GM10847 (cell line): ENCODE measurements around the gene TOX2.

Experiments
- POLR2A ChIP-seq: IDR thresholded peaks from 2 replicates; pipeline ENCODE4 v1.6.1; 2011; ENCODE audit not compliant: insufficient read length; ENCODE audit errors: extremely low read depth

TOX2 gene, protein sequence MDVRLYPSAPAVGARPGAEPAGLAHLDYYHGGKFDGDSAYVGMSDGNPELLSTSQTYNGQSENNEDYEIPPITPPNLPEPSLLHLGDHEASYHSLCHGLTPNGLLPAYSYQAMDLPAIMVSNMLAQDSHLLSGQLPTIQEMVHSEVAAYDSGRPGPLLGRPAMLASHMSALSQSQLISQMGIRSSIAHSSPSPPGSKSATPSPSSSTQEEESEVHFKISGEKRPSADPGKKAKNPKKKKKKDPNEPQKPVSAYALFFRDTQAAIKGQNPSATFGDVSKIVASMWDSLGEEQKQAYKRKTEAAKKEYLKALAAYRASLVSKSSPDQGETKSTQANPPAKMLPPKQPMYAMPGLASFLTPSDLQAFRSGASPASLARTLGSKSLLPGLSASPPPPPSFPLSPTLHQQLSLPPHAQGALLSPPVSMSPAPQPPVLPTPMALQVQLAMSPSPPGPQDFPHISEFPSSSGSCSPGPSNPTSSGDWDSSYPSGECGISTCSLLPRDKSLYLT

DNA sequence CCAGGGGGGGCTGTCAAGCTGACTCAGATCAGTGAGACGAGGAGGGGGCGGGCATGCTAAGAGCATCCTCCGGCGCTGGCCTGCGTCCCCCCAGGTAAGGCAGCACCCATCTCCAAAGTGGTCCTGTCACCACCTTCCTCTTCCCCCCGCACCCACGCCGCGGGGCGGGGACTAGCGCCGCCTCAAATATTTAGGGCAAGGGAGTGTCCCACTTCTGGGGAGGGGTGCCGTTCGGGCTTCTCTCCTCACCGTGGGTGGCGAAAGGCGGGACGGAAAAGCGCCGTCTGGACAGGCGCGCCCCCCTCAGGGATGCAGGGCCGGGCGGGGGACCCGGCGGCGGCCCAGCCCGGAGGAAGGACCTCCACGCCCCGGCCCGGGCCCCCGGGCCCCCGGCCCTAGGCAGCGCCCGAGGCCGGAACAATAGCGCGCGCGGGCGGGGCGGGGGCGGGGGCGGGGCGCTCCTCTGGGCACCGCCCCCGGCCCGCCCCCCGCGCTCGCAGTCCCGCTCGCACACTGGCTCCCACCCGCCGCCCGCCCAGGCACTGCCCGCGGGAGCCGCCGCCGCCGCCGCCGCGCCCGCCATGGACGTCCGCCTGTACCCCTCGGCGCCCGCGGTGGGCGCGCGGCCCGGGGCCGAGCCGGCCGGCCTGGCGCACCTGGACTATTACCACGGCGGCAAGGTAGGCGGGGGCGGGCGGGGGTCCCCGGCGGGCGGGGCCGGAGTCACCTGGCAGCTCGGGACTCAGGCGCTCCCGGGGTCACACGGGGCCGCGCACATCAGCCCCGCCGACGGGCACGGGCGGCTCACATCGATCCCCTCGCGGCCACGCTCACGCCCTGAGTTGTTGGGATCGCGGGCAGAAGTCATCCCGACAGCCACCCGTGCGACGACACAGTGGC is at the start of gene TOX2:
Gene TOX2 (plus strand): TSS at position 542 of the 900 bp plus-strand sequence. CDS start 40 bp downstream, at position 582.
- TF ChIP-seq POLR2A: peak; percentile 25

DNA sequence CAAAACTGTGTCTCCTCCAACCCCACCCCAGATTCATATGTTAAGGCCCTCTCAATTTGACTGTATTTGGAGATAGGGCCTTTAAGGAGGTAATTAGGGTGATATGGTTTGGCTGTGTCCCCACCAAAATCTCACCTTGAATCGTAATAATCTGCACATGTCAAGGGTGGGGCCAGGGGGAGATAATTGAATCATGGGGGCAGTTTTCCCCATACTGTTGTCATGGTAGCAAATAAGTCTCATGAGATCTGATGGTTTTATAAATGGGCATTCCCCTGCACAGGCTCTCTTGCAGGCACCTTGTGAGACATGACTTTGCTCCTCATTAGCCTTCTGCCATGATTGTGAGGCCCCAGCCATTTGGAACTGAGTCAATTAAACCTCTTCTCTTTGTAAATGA is 46.6 kb upstream of the TOX2 start:
- TF ChIP-seq POLR2A: no peak

DNA sequence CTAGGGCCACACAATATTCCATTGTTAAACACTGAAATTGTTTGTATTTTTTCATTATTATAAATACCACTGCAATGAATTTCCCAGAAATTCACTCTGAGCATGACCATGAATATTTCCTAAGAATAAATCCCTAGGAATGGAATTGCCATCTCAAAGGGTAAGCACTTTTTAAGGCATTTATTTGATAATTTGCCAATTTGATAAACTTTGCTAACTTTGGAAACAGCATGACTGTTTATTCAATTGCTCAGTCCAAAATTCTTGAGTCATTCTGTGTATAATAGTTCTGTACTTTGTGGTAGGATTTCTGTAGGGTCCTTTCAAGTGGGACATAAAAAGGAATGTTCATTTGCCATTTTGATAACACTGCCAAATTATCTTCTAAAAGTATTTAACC is 44.2 kb upstream of the TOX2 start:
- TF ChIP-seq POLR2A: no peak

DNA sequence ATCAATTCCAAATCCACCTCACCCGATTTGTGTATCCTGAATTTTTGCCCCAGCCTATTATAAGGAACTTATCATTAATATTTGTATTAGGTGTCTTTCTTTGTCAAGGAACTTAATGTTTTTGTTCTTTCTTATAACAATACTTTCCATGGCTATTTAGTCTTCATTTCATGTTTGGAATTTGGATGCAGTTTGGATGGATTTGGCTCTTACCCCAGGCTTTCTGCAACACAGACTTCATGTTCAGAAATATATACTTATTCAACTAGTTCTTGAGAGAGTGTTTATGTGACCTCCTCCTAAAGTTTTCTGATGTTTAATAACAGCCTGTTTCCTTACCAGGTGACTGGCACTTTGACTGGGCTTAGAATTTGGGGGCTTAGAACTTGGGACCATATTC is 35.9 kb upstream of the TOX2 start:
- TF ChIP-seq POLR2A: no peak

DNA sequence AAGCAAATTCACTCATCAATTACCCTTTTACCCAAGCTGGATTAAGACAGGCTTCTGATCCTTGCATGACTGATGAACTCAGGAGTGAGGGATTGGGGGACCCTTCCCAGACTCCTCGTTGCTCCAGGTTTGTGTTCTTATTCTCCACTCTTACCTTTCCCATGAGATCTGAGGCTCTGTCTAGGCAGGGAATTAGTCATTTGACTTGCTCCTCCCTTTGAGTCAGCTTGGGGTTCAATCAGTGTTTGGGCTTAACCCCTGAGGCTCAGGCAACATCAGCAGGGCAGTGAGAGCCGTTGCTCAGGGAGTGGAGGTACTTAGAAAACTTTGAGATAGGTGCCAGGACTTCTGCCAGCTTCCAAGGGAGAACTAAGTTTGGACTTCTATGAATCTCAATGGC is 20.7 kb upstream of the TOX2 start:
- TF ChIP-seq POLR2A: no peak

DNA sequence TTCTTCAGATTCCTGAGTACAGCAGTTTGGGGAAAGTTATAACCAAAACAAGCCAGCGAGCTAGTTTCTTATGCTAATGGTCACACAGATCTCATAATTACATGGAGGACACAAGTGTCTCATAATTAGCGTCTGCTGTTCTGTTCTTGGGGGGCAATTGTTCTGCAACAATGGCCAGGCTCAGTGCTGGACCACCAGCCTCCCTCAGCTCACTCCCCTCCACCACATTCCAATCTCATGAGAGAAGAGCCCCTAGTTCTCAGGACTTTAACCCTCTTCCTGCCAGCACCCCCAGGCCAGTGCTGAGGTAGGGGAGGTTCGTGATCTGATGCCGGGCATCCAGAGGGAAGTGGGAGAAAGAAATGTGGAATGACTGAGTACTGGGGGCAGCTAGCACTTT is 20.2 kb upstream of the TOX2 start:
- TF ChIP-seq POLR2A: no peak

DNA sequence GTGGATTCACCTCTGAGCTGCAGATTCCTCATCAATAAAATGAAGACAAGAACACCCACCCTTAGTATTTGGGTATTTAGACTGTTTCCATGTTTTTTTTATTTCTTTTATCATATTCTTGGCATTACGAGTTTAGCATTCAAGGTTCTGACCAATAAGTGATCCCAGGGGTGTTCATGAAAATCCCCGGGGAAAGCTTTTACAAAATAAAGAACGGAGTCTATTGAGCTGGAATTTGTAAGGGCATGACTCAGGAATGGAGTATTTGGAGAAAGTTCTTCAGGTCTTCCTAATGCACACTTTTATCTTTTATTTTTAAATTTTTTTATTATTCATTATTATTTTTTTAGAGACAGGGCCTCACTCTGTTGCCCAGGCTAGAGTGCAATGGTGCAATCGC is 19.4 kb upstream of the TOX2 start:
- TF ChIP-seq POLR2A: no peak

DNA sequence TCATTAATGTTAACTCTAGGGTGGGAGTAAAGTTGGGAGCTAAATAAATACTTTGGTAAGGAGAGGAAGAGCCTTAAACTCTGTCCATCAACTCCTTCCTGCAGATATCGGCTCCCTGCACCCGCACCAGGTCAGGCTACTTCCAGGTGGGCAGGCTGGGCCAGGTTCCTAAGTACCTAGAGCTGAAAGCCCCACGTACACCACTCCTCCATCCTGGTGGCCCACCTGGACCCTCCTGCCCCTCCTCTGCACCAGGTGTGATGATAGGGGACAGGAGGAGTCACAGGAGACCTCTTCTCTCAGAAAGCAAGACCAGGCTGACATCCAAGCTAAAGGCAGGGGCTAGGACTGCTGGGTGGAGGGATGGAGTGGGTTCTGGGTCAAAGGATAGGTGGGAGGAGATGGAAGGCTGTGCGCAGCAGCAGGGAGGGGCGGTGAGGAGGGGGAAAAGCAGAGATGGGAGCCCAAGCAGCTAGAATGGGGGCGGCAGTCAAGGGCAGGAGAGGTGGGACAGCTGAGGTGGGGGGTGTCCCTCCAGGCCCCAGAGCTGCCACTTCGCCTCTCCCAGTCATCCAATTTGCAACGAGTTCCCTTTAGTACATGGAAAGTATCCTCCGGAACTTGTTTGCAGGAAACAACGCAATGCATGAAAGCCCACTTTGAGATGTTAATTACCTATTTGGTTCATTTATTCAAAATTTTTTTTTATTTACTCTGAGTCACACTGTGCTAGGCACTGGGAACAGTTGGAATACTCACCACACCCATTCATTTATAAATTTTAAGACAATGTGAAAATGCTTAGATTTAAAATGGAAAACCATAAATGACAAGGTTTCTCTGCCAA is 15.2 kb upstream of the TOX2 start:
- TF ChIP-seq POLR2A: no peak

DNA sequence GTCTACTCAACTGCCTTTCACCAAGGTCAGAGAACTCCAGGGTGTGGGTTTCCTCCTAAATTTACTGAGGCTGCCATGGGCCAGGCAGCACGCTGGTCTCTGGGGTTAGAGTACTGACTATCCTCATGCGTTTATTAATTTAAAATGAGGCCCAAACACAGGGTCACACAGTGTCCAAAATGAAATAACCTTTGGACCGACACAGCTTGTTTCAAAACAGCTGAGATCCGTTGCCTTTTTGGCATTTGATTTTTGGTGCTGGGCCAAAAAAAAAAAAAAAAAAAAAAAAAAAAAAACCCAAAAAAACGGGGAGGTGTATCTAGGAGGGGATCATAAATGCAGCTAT is 14.6 kb upstream of the TOX2 start:
- TF ChIP-seq POLR2A: no peak

DNA sequence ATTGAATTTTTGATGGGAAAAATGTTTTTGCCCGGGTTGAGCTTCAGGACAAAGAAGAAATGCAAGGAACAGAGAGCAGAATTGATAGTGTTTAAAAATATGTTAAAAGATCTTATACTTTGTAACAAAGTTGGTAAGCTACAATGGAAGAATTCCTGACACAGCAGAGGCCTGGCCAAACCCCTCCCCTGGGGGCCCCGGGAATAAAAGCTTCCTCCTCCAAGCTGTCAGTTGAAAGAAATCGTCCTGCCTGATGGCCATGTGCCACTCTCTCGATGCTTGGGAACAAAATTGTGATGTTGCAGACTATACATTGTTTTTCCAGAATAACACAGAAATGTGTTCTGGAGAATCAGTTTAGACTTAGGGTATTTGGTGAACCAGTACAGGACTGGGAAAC is 14.2 kb upstream of the TOX2 start:
- TF ChIP-seq POLR2A: no peak

DNA sequence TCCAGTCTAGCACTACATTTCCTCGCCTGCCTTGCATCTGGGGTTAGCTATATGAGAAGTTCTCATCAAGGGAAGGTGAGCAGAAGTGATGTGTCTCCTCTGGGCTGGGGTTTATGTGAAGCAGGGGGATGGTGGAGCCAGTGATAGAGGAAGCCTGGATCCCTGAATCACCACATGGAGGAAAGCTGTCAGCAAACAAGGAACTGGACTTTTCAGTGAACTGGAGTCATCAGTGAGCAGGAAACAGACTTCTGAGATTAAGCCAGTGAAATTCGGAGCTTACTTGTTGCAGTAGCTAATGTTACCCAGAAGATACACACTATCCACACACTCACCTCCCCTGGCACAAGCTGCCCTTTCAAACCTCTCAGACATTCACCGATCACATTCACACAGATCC is 13.4 kb upstream of the TOX2 start:
- no peak for TF ChIP-seq POLR2A

DNA sequence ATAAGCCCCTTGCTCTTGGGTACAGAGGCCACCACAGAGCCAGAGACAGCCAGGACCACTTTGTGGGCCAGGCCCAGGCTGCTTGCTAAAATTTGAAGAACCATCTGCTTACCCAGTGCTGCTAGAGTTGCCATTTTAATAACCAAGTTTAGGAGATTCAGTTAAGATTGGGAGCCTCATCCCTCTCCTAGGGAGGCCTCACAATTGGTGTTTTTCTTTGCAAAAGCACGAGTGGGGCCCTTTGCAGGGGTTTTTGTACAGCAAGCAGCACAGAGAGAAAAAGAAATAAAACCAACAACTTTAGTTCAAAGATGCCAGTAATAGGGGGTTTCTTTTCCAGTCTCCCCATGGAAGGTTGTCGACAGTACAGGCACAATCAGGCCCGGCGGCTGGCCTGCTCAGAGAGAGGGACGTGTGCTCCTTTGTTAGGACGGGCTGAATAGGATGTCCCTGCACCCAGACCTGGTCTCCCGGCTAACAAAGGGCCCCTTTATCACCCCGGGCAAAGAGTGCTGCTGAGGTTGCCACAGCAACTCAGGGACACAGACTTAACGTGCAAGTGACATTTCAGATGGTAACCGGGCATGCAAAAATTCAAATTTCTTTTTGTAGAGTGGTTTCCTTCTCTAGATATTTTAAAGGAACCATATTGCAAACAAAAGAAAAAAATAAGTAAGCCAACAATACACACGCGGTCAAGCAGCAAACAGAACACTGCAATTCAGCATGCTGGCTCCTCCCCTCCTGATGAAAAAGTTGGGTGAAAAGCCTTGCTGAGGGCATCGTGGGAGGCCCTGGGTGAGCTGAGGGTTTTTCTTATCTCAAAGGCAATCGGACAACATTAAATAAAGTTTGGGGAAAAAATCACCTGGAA is 10.5 kb upstream of the TOX2 start:
- no peak for TF ChIP-seq POLR2A

DNA sequence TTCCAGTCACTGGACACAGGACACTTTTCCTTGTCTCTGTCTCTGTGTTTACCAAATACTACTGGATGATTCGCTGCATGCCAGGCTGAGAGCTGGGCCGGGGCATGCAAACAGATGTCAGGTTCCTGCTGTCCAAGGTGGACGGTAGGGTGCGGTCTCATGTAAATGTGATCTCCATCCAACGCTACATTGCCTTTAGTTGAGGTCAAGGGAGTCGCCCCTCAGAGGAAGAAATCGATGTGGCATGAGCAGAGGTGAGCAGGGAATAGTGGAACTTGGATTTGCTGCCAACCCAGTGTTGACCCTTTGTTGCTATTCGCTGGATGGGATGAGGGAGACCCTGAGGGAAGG is 9.8 kb upstream of the TOX2 start:
- no peak for TF ChIP-seq POLR2A

DNA sequence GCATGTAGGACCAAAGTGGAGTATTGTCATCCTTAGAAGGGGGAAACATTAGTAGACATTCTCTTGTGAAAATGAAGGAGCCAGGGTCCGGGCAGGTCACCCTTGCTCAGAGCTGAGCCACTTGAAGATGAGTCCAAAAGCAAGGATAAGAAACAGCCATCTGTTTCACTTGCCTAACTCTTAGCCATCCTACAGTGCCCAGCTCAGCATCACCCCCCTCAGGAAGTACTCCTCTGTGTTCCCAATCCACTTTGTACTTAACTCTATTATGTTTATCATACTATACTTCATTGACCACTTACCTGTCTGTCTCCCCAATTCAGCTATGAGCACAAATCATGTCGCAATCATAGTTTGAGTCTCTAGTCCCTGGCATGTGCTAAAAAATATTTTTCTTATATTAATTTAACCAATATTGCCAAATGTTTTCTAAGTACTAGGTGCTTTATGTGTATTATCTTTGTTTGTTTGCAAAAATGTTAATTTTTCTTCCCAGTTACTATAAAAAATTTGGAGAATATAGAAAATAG is 8.1 kb upstream of the TOX2 start:
- TF ChIP-seq POLR2A: no peak
